Activated CD8-positive, alpha-beta memory T cell treated with anti-CD3 and anti-CD28 coated beads, Interleukin-2, amount 10 ng/mL, durations not matched to agents 7 days and 5 days (primary cell): ENCODE results near the gene PSMA6. TPM values are rescaled to one million over a fixed set of nuclear protein-coding genes. Genes with fewer than 3 reads are reported as not detected.
"Not testable (repeated sequence)": the region's sequence is repeated elsewhere in the genome, so short reads cannot be mapped to it uniquely, and the experiment has no call there.

Source experiments
- ATAC-seq: fragments of 150-1000 bp; cut with Tn5 transposase; one replicate; pipeline ENCODE4 v1.10.0; 2021; ENCODE audit warnings: moderate library complexity
- CTCF ChIA-PET: fragments of 350-600 bp; sonication (Branson Sonifier 250); formaldehyde crosslinking; loops from one replicate; lab custom pipeline; 2021; ENCODE audit warnings: antibody characterized with exemption; lab: Charles Lee
- DNase-seq: peaks from one replicate; pipeline ENCODE4 v3.0.0-alpha.2; 2020
- H3K27ac Mint-ChIP-seq: one replicate; pipeline ENCODE4 v1.8.0; 2021; ENCODE audit warnings: mild to moderate bottlenecking, mixed read lengths
- H3K27me3 Mint-ChIP-seq: one replicate; pipeline ENCODE4 v1.8.0; 2021; ENCODE audit warnings: mixed read lengths
- H3K36me3 Mint-ChIP-seq: one replicate; pipeline ENCODE4 v1.8.0; 2021; ENCODE audit warnings: mild to moderate bottlenecking, mixed read lengths
- H3K4me1 Mint-ChIP-seq: one replicate; pipeline ENCODE4 v1.8.0; 2021; ENCODE audit warnings: mixed read lengths
- H3K4me3 Mint-ChIP-seq: one replicate; pipeline ENCODE4 v1.8.0; 2021; ENCODE audit warnings: mild to moderate bottlenecking, moderate library complexity, mixed read lengths
- H3K9me3 Mint-ChIP-seq: one replicate; pipeline ENCODE4 v1.8.0; 2022; ENCODE audit warnings: low read depth, mixed read lengths
- total RNA-seq, 2 experiments: library from RNA; stranded (reverse); gene quantifications; one replicate each; pipeline ENCODE4 v1.2.3, GENCODE V29; 2021

The PSMA6 gene
- total RNA-seq, 2 experiments from 2014 or later, result 251 to 299 TPM

- H3K27me3 Mint-ChIP-seq, result no peaks in the 10 kb centered on the region
- H3K4me3 Mint-ChIP-seq, result no peak overlapping the region
- H3K36me3 Mint-ChIP-seq, result no peaks in the 10 kb centered on the region
- peaks cover 28% of the 10 kb centered on the region for H3K4me1 Mint-ChIP-seq
- no peak for DNase-seq
- CTCF ChIA-PET, result interaction anchor here (1.0 kb wide), 1 partner anchor 62 kb away, joined by 3 read pairs; the partner anchor contains the start of gene NFKBIA
- H3K27ac Mint-ChIP-seq, result no peak overlapping the region
- H3K9me3 Mint-ChIP-seq, result no peaks in the 10 kb centered on the region
- ATAC-seq, result no peak
These were observed 50.4 kb downstream of the PSMA6 start for GRCh38 chr14:35342489-35343010.

- Mint-ChIP-seq H3K4me3 (no peak overlapping the region), H3K4me1 (peaks cover 28% of the 10 kb centered on the region), H3K27ac (no peak overlapping the region), H3K36me3 (no peaks in the 10 kb centered on the region), H3K27me3 (no peaks in the 10 kb centered on the region), H3K9me3 (no peaks in the 10 kb centered on the region)
- DNase-seq (no peak), ATAC-seq (no peak)
- CTCF ChIA-PET, result no interaction called here
These were observed 51.5 kb downstream of the PSMA6 start for GRCh38 chr14:35343702-35344101.

DNA sequence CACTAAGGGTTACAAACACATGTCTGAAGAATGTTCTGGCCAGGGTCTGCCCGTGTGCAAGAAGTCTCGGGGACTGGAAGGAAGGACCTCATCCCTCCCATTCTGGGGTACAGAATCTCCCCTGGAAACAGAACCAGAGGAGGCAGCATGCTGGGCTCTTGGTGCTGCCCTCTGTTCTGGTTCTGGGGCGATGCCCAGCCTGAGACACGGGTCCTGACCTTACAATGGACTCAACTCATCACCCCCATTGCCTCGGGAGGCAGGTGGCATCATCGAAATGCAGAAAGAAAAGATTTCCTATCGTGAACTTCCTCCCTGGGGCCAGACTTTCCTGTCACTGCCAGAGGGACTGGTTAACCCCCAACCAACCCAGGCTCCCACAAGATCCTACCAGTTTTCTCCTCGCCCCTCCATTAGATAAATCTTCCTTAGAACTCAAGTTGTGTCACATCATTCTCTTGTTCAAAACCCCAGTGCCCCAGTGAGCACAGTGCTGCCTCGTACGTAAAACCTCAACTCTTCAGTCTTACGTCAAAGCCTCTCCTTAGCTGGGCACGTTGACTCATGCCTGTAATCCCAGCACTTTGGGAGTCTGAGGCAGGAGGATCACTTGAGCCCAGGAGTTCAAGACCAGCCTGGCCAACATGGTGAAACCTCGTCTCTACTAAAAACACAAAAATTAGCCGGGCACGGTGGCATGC is 52.1 kb downstream of the PSMA6 start:
- CTCF ChIA-PET, result no interaction called here
- H3K4me1 Mint-ChIP-seq, result peaks cover 26% of the 10 kb centered on the region
- no peak for DNase-seq
- no peaks in the 10 kb centered on the region for H3K36me3 Mint-ChIP-seq
- H3K27me3 Mint-ChIP-seq, result no peaks in the 10 kb centered on the region
- no peak for ATAC-seq
- no peak overlapping the region for H3K27ac Mint-ChIP-seq
- no peak overlapping the region for H3K4me3 Mint-ChIP-seq
- H3K9me3 Mint-ChIP-seq, result no peaks in the 10 kb centered on the region

DNA sequence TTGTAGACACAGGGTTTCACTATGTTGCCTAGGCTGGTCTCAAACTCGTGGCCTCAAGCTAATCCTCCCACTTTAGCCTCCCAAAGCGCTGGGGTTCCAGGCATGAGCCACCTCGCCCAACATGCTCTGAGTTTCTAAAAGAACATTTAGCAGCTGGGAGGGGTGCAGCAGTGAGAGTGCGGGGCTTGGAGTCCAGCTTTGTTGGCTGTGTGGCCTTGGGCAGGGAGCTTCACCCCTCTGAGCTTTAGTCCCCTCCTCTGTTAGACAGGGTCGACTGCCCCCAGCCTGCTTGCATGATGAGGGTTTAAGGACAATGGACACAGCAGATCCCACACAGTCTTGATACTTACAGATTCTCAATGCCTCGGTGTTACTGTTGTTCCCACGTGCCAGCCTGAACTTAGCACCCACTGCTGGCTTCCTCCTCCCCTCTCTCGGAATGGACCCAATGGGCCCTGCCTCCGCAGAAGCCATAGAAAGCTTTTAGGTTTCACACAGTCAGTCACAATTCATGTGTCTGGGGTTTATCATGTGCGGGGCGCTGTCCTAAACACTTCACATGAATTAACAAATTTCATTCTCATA is 54.6 kb downstream of the PSMA6 start:
- no peaks in the 10 kb centered on the region for H3K27me3 Mint-ChIP-seq
- no peaks in the 10 kb centered on the region for H3K36me3 Mint-ChIP-seq
- H3K9me3 Mint-ChIP-seq, result no peaks in the 10 kb centered on the region
- H3K4me3 Mint-ChIP-seq, result no peak overlapping the region
- ATAC-seq, result no peak
- no peak for DNase-seq
- H3K27ac Mint-ChIP-seq, result no peak overlapping the region
- CTCF ChIA-PET, result interaction anchor here (0.7 to 1.1 kb wide), 2 partner anchors 10 to 15 kb away, joined by 3 read pairs; no protein-coding TSS in a partner anchor
- H3K4me1 Mint-ChIP-seq, result peaks cover 15% of the 10 kb centered on the region

DNA sequence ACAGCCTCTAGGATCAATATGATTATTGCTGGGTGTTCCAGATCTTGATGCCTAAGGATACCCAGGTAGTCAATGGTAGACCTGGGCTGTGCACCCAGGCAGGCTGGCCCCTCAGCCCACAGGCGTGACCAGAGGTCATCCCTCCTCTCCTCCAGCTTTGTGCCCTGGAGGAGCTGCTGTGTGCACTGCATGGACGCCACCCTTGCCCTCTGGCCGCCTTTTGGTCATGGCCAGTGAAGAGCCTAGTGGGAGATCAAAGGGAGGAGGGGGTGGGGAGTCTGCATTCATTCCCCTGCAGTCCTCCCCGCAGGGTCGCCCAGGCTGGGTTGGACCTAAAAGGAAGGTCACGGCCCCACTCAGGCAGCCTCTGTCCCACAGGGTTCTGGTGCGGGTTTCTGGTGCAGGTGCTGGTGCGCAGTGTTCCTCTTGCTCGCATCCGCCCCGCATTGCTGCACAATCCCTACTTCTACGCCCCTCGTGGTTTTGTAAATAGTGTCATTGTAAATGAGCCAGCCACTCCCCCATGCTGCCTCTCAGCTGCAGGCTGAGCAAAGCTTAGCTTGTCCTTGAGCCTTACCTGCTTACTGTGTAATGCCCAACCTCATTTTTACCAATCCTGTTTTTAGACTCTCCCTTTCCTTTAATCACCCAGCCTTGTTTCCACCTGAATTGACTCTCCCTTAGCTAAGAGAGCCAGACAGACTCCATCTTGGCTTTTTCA is 55.3 kb downstream of the PSMA6 start:
- DNase-seq, result no peak
- ATAC-seq, result no peak
- H3K27me3 Mint-ChIP-seq, result no peaks in the 10 kb centered on the region
- no peaks in the 10 kb centered on the region for H3K9me3 Mint-ChIP-seq
- no peak overlapping the region for H3K27ac Mint-ChIP-seq
- CTCF ChIA-PET, result interaction anchor here (0.7 to 1.1 kb wide), 3 partner anchors 9 to 18 kb away, joined by 3 read pairs; no protein-coding TSS in a partner anchor
- no peaks in the 10 kb centered on the region for H3K36me3 Mint-ChIP-seq
- no peak overlapping the region for H3K4me3 Mint-ChIP-seq
- peaks cover 18% of the 10 kb centered on the region for H3K4me1 Mint-ChIP-seq

GRCh38 chr14:35348044-35348380 is 55.8 kb downstream of the PSMA6 start:
- DNase-seq, H3K9me3 Mint-ChIP-seq, H3K27me3 Mint-ChIP-seq, H3K4me3 Mint-ChIP-seq, H3K36me3 Mint-ChIP-seq, ATAC-seq, H3K27ac Mint-ChIP-seq: not testable (repeated sequence)
- CTCF ChIA-PET, result interaction anchor here (1.1 kb wide), 2 partner anchors 8 to 18 kb away, joined by 3 read pairs; no protein-coding TSS in a partner anchor
- peaks cover 20% of the 10 kb centered on the region for H3K4me1 Mint-ChIP-seq

- CTCF ChIA-PET, result interaction anchor here (0.8 kb wide), 1 partner anchor 11 kb away, joined by 4 read pairs; no protein-coding TSS in a partner anchor
- H3K9me3 Mint-ChIP-seq, result no peaks in the 10 kb centered on the region
- H3K27me3 Mint-ChIP-seq, result no peaks in the 10 kb centered on the region
- H3K27ac Mint-ChIP-seq, result no peak overlapping the region
- ATAC-seq, result no peak
- peaks cover 15% of the 10 kb centered on the region for H3K4me1 Mint-ChIP-seq
- no peak overlapping the region for H3K4me3 Mint-ChIP-seq
- H3K36me3 Mint-ChIP-seq, result no peaks in the 10 kb centered on the region
- no peak for DNase-seq
These were observed 57.5 kb downstream of the PSMA6 start for GRCh38 chr14:35349496-35350365.

DNA sequence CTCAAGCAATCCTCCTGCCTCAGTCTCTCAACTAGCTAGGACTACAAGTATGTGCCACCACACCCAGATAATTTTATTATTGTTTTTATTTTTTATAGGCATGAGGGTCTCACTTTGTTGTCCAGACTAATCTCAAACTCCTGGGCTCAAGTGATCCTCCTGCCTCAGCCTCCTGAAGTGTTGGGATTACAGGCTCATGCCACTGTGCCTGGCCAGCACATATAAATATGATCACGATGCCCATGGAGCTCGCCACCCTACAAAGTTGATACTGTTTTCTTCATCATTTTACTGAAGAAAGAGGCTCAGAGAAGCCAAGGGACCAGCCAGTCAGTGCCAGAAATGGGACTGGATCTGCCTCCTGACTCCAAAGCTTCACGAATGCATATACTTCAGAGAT is 59.3 kb downstream of the PSMA6 start:
- no peak for ATAC-seq
- Mint-ChIP-seq H3K27me3 (no peaks in the 10 kb centered on the region), H3K27ac (peak overlapping the region; percentile 3), H3K4me3 (no peak overlapping the region), H3K36me3 (no peaks in the 10 kb centered on the region), H3K9me3 (no peaks in the 10 kb centered on the region), H3K4me1 (peaks cover 24% of the 10 kb centered on the region)
- no peak for DNase-seq
- CTCF ChIA-PET, result interaction anchor here (1.1 to 1.3 kb wide), 2 partner anchors 16 to 21 kb away, joined by 3 to 4 read pairs; no protein-coding TSS in a partner anchor

GRCh38 chr14:35351897-35352273 is 59.7 kb downstream of the PSMA6 start:
- no peak for ATAC-seq
- H3K9me3 Mint-ChIP-seq, result no peaks in the 10 kb centered on the region
- DNase-seq, result no peak
- peaks cover 25% of the 10 kb centered on the region for H3K4me1 Mint-ChIP-seq
- no peaks in the 10 kb centered on the region for H3K36me3 Mint-ChIP-seq
- CTCF ChIA-PET, result interaction anchor here (1.1 to 1.3 kb wide), 2 partner anchors 16 to 20 kb away, joined by 3 to 4 read pairs; no protein-coding TSS in a partner anchor
- peak overlapping the region; percentile 3 for H3K27ac Mint-ChIP-seq
- no peaks in the 10 kb centered on the region for H3K27me3 Mint-ChIP-seq
- H3K4me3 Mint-ChIP-seq, result no peak overlapping the region

DNA sequence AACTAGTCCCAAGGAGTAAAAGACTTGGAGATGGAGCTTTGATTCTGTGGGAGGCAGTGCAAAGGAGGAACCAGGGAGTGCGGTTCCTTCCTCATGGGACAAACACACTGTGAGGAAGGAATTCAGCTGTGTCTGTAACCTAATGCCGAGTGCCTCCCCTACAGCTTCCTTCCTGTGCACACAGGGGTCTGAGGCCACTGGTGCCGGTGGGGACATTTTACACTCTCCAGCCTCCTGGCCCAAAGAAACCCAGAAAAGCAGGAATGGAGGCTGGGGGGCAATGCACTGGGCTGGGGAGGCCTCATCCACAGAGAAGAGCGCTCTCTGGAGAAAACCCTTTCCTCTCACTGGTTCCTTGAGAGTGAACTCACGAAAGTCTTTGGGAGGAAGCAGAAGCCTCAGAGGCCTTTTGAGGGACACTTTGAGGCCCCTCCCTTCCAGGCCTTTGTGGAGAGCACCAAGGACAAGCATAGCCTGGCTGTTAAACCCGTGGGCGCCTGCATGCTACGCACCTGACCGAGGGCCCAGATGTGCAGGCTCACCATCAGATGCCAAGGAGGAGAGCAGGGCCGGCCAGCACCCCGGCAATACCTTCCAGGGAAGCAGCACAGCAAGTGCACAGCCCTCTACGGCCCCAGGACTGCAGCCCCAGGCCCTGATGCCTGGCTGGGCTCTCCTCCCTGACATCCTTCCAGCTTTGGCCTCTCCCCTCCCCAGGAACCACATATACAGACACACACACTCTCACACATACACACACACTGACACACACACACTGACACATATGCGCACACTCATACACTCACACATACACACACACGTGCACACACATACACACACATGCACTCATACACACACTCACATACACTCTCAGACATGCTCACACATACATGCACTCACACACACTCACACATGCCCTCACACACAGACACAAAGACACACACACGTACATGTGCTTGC is 60.4 kb downstream of the PSMA6 start:
- CTCF ChIA-PET, result interaction anchor here (1.1 to 1.3 kb wide), 2 partner anchors 15 to 20 kb away, joined by 3 to 4 read pairs; no protein-coding TSS in a partner anchor
- Mint-ChIP-seq H3K27me3 (no peaks in the 10 kb centered on the region), H3K36me3 (no peaks in the 10 kb centered on the region), H3K27ac (no peak overlapping the region), H3K9me3 (no peaks in the 10 kb centered on the region), H3K4me3 (no peak overlapping the region), H3K4me1 (peaks cover 25% of the 10 kb centered on the region)
- ATAC-seq (no peak), DNase-seq (no peak)

- Mint-ChIP-seq H3K4me3 (no peak overlapping the region), H3K27ac (no peak overlapping the region), H3K4me1 (peaks cover 25% of the 10 kb centered on the region), H3K36me3 (no peaks in the 10 kb centered on the region), H3K27me3 (no peaks in the 10 kb centered on the region), H3K9me3 (no peaks in the 10 kb centered on the region)
- ATAC-seq, result no peak
- no peak for DNase-seq
- CTCF ChIA-PET, result no interaction called here
These were observed 61.4 kb downstream of the PSMA6 start for GRCh38 chr14:35353409-35354172.
